ENCODE data around the gene FBXL7. TPM values are rescaled to one million over a fixed set of nuclear protein-coding genes. Genes with fewer than 3 reads are reported as not detected.

FBXL7 gene
- total and polyA plus RNA-seq, 4 donors, result 0.24 to 1.4 (median 1.2) TPM

DNA sequence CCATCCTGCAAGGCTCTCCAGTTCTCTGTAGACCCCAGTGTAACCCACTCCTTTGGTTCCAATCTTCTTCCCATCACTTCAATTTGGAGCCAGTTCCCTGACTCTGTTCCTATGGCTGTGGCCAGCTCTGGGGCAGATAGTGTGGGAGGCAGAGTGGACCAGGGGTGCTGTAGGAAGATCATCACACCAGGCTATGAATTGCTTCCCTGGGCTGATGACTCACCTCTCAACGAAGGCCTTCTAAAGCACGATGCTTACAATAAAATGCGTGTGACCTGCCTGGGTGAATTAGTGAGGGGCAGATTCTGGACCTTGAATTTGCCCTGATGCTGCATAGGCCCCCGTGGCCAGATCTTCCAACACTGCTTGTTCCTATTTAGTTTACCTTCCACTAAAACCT, 289.7 kb downstream of the FBXL7 start:
- H3K9ac ChIP-seq (ENCODE audit: low read depth in 1 of 2, low read length in 2 of 2), result no peak overlapping the region
- H3K4me1 ChIP-seq (ENCODE audit: control insufficient read depth in 4 of 4, insufficient read depth in 4 of 4, low read length in 3 of 4), result no peaks in the 10 kb centered on the region
- TF ChIP-seq FOXA1 (IDR thresholded peaks at IDR 0.05) (no peak), SP1 (IDR thresholded peaks at IDR 0.05) (no peak), CTCF (IDR thresholded peaks at IDR 0.05; ENCODE audit: low read depth, low read length, missing input control) (no peak), ATF3 (IDR thresholded peaks at IDR 0.05) (no peak), NR2F2 (IDR thresholded peaks at IDR 0.05) (no peak), GABPA (IDR thresholded peaks at IDR 0.05 in 1 of 2, conservative IDR thresholded peaks at IDR 0.05 in 1 of 2) (no peak), RXRA (IDR thresholded peaks at IDR 0.05) (no peak), MAX (IDR thresholded peaks at IDR 0.05) (no peak), HNF4A (conservative IDR thresholded peaks at IDR 0.05) (no peak), JUND (IDR thresholded peaks at IDR 0.05) (no peak), EGR1 (IDR thresholded peaks at IDR 0.05; ENCODE audit: low read depth in 2 of 2) (no peak), RAD21 (IDR thresholded peaks at IDR 0.05) (no peak), TAF1 (conservative IDR thresholded peaks at IDR 0.05) (no peak)
- H3K27ac ChIP-seq (ENCODE audit: low read depth in 1 of 2, low read length in 2 of 2), result no peak overlapping the region
- H3K4me3 ChIP-seq (ENCODE audit: low read depth in 1 of 3, low read length in 3 of 3), result no peak overlapping the region
- H3K27me3 ChIP-seq (ENCODE audit: control insufficient read depth in 4 of 4, insufficient read depth in 4 of 4, low read length in 3 of 4), result no peaks in the 10 kb centered on the region
- H3K36me3 ChIP-seq (ENCODE audit: control insufficient read depth in 4 of 4, insufficient read depth in 3 of 4, low read depth in 1 of 4, low read length in 3 of 4), result no peaks in the 10 kb centered on the region
- no peak for DNase-seq (ENCODE audit: low spot score)
- WGBS, result 80% methylated on average over 4 of the region's 4 CpGs
- H3K9me3 ChIP-seq (ENCODE audit: control insufficient read depth in 4 of 4, low read length in 3 of 4), result no peaks in the 10 kb centered on the region

GRCh38 chr5:15790446-15791018, 290.6 kb downstream of the FBXL7 start:
- H3K4me3 ChIP-seq (ENCODE audit: low read depth in 1 of 3, low read length in 3 of 3), result no peak overlapping the region
- no peak overlapping the region for H3K27ac ChIP-seq (ENCODE audit: low read depth in 1 of 2, low read length in 2 of 2)
- no peaks in the 10 kb centered on the region for H3K9me3 ChIP-seq (ENCODE audit: control insufficient read depth in 4 of 4, low read length in 3 of 4)
- no peaks in the 10 kb centered on the region for H3K4me1 ChIP-seq (ENCODE audit: control insufficient read depth in 4 of 4, insufficient read depth in 4 of 4, low read length in 3 of 4)
- no peaks in the 10 kb centered on the region for H3K36me3 ChIP-seq (ENCODE audit: control insufficient read depth in 4 of 4, insufficient read depth in 3 of 4, low read depth in 1 of 4, low read length in 3 of 4)
- TF ChIP-seq SP1 (IDR thresholded peaks at IDR 0.05), result no peak
- no peak for TF ChIP-seq YY1 (IDR thresholded peaks at IDR 0.05)
- no peak for TF ChIP-seq HNF4G (IDR thresholded peaks at IDR 0.05)
- no peak for TF ChIP-seq GABPA (IDR thresholded peaks at IDR 0.05 in 1 of 2, conservative IDR thresholded peaks at IDR 0.05 in 1 of 2)
- TF ChIP-seq, protein P1, sequence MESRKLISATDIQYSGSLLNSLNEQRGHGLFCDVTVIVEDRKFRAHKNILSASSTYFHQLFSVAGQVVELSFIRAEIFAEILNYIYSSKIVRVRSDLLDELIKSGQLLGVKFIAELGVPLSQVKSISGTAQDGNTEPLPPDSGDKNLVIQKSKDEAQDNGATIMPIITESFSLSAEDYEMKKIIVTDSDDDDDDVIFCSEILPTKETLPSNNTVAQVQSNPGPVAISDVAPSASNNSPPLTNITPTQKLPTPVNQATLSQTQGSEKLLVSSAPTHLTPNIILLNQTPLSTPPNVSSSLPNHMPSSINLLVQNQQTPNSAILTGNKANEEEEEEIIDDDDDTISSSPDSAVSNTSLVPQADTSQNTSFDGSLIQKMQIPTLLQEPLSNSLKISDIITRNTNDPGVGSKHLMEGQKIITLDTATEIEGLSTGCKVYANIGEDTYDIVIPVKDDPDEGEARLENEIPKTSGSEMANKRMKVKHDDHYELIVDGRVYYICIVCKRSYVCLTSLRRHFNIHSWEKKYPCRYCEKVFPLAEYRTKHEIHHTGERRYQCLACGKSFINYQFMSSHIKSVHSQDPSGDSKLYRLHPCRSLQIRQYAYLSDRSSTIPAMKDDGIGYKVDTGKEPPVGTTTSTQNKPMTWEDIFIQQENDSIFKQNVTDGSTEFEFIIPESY (IDR thresholded peaks at IDR 0.05), result no peak
- no peak for TF ChIP-seq JUND (IDR thresholded peaks at IDR 0.05)
- TF ChIP-seq CTCF (IDR thresholded peaks at IDR 0.05; ENCODE audit: low read depth, low read length, missing input control), result no peak
- no peak for TF ChIP-seq RAD21 (IDR thresholded peaks at IDR 0.05)
- TF ChIP-seq RXRA (IDR thresholded peaks at IDR 0.05), result no peak
- TF ChIP-seq FOXA1 (IDR thresholded peaks at IDR 0.05), result no peak
- no peak for TF ChIP-seq ATF3 (IDR thresholded peaks at IDR 0.05)
- no peak for TF ChIP-seq HNF4A (conservative IDR thresholded peaks at IDR 0.05)
- no peak for TF ChIP-seq FOXA2 (IDR thresholded peaks at IDR 0.05)
- no peak for TF ChIP-seq EGR1 (IDR thresholded peaks at IDR 0.05; ENCODE audit: low read depth in 2 of 2)
- no peak for TF ChIP-seq TAF1 (conservative IDR thresholded peaks at IDR 0.05)
- WGBS, result 83% methylated on average over 4 of the region's 4 CpGs
- DNase-seq (ENCODE audit: low spot score), result no peak
- H3K27me3 ChIP-seq (ENCODE audit: control insufficient read depth in 4 of 4, insufficient read depth in 4 of 4, low read length in 3 of 4), result no peaks in the 10 kb centered on the region
- no peak overlapping the region for H3K9ac ChIP-seq (ENCODE audit: low read depth in 1 of 2, low read length in 2 of 2)

Measured in liver (tissue), 9 donors.